Ascending aorta (tissue), 2 donors: ENCODE results near the gene SPACA6. TPM values are rescaled to one million over a fixed set of nuclear protein-coding genes. Genes with fewer than 3 reads are reported as not detected.

Experiments used
- DNase-seq, 2 donors: peaks; one replicate each; pipeline ENCODE4 v3.0.0-alpha.2; 2019; ENCODE audit warnings: low spot score in 2 of 2
- H3K27ac ChIP-seq, 2 donors: fragments of 200-600 bp; sonication (generic); one replicate each; pipeline ENCODE4 v1.5.1; 2016 to 2017; ENCODE audit warnings: mild to moderate bottlenecking in 1 of 2
- H3K27me3 ChIP-seq: fragments of 200-600 bp; sonication (generic); one replicate; pipeline ENCODE4 v1.5.1; 2017
- H3K36me3 ChIP-seq, 2 donors: fragments of 200-600 bp; sonication (generic); one replicate each; pipeline ENCODE4 v1.5.1; 2016
- H3K4me1 ChIP-seq, 2 donors: fragments of 200-600 bp; sonication (generic); one replicate each; pipeline ENCODE4 v1.5.1; 2016 to 2017; ENCODE audit warnings: mild to moderate bottlenecking in 1 of 2
- H3K4me3 ChIP-seq, 2 donors: fragments of 200-600 bp; sonication (generic); one replicate each; pipeline ENCODE4 v1.5.1; 2016 to 2017; ENCODE audit warnings: mild to moderate bottlenecking in 1 of 2
- H3K9me3 ChIP-seq, 2 donors: fragments of 200-600 bp; sonication (generic); one replicate each; pipeline ENCODE4 v1.5.1; 2016
- intact Hi-C: fragments of 100-400 bp; cut with DNase I; formaldehyde crosslinking; loops from one replicate; pipeline ENCODE4 v1.15.1; 2023
- total RNA-seq: library from RNA; depleted of rRNA; stranded (reverse); fragments of >200 nt; gene quantifications from one replicate; pipeline ENCODE4 v1.1.0, GENCODE V29; 2016
- TF ChIP-seq, protein P1 (sequence below), 3 experiments: fragments of 200-600 bp in 2 of 3; fragments of 450-650 bp in 1 of 3; sonication (generic) in 2 of 3; IDR thresholded peaks; one replicate each; pipeline ENCODE4 v1.5.1; 2016 to 2019; ENCODE audit warnings: antibody characterized with exemption in 3 of 3, mild to moderate bottlenecking in 1 of 3, moderate library complexity in 1 of 3

Gene SPACA6
- total RNA-seq, 1 donor from 2014 or later: 16.0 TPM

- Histone ChIP-seq H3K9me3 (no peaks in the 10 kb centered on the region), H3K27ac (peak overlapping the region; percentile 80 to 93), H3K4me1 (peaks cover 9 to 17% of the 10 kb centered on the region in 2 donors), H3K27me3 (no peaks in the 10 kb centered on the region), H3K4me3 (peak overlapping the region; percentile 60 to 76), H3K36me3 (peaks cover 0 to 42% of the 10 kb centered on the region in 2 donors)
- TF ChIP-seq, protein P1, sequence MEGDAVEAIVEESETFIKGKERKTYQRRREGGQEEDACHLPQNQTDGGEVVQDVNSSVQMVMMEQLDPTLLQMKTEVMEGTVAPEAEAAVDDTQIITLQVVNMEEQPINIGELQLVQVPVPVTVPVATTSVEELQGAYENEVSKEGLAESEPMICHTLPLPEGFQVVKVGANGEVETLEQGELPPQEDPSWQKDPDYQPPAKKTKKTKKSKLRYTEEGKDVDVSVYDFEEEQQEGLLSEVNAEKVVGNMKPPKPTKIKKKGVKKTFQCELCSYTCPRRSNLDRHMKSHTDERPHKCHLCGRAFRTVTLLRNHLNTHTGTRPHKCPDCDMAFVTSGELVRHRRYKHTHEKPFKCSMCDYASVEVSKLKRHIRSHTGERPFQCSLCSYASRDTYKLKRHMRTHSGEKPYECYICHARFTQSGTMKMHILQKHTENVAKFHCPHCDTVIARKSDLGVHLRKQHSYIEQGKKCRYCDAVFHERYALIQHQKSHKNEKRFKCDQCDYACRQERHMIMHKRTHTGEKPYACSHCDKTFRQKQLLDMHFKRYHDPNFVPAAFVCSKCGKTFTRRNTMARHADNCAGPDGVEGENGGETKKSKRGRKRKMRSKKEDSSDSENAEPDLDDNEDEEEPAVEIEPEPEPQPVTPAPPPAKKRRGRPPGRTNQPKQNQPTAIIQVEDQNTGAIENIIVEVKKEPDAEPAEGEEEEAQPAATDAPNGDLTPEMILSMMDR (IDR thresholded peaks at IDR 0.05): peak; percentile 32 to 54 (median 44)
- peak; percentile 90 to 99 for DNase-seq
- intact Hi-C loops: loop anchor here (1.0 to 10.0 kb wide), 6 partner anchors 15 to 599 kb away; partner anchors contain the start of genes CLDND2, CTU1, ETFB and ZNF175
Measured at GRCh38 chr19:51703575-51704515, 10.7 kb downstream of the SPACA6 start.

DNA sequence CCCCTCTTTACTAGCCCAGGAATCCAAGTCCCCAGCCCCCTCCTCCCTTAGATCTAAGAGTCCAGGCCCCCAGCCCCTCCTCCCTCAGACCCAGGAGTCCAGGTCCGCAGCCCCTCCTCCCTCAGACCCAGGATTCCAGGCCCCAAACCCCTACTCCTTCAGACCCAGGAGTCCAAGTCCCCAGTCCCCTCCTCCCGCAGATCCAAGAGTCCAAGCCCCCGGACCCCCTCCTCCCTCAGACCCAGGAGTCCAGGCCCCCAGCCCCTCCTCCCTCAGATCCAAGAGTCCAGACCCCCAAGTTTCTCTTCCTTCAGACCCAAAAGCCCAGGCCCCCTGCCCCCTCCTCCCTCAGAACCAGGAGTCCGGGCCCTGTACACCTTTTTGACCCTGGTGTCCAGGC, 11.5 kb downstream of the SPACA6 start:
- no peaks in the 10 kb centered on the region for H3K27me3 ChIP-seq
- H3K4me3 ChIP-seq: peak overlapping the region; percentile 60 to 76
- DNase-seq: peak in 1 of 2 donors; percentile 55
- H3K9me3 ChIP-seq: no peaks in the 10 kb centered on the region
- TF ChIP-seq, protein P1 (IDR thresholded peaks at IDR 0.05): no peak
- peaks cover 0 to 37% of the 10 kb centered on the region in 2 donors for H3K36me3 ChIP-seq
- H3K27ac ChIP-seq: peak overlapping the region; percentile 80 to 93
- peaks cover 9 to 17% of the 10 kb centered on the region in 2 donors for H3K4me1 ChIP-seq
- intact Hi-C loops: loop anchor here (1.0 to 10.0 kb wide), 6 partner anchors 15 to 600 kb away; partner anchors contain the start of genes CLDND2, CTU1, ETFB and ZNF175

- Histone ChIP-seq H3K4me3 (no peak overlapping the region), H3K27ac (peak overlapping the region in 1 of 2 donors; percentile 18), H3K9me3 (no peaks in the 10 kb centered on the region), H3K36me3 (peaks cover 0 to 29% of the 10 kb centered on the region in 2 donors), H3K27me3 (no peaks in the 10 kb centered on the region), H3K4me1 (peaks cover 9 to 17% of the 10 kb centered on the region in 2 donors)
- TF ChIP-seq, protein P1 (IDR thresholded peaks at IDR 0.05): no peak
- DNase-seq: peak in 1 of 2 donors; percentile 56
- intact Hi-C loops: loop anchor here (10.0 kb wide), 2 partner anchors 299 to 601 kb away; partner anchors contain the start of genes CTU1 and ZNF615
Measured at GRCh38 chr19:51706296-51706695, 13.2 kb downstream of the SPACA6 start.

DNA sequence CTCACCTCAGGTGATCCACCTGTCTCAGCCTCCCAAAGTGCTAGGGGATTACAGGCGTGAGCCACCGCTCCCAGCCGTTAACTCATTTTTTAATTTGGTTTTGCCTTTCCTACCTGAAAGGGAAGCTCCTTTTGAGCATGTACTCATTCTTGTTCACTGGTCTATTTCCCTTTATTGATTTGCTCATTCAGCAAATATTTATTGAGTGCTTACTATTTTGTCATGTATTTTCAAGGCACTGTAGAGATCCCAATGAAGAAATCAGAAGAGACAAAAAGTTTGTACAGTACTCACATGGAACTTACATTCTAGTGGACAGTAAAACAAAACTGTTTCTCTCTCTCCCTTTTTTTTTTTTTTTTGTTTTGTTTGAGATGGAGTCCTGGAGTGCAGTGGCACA, 13.8 kb downstream of the SPACA6 start:
- no peak for DNase-seq
- peaks cover 0 to 23% of the 10 kb centered on the region in 2 donors for H3K36me3 ChIP-seq
- H3K4me1 ChIP-seq: peaks cover 9 to 17% of the 10 kb centered on the region in 2 donors
- H3K9me3 ChIP-seq: no peaks in the 10 kb centered on the region
- TF ChIP-seq, protein P1 (IDR thresholded peaks at IDR 0.05): no peak
- H3K27ac ChIP-seq: no peak overlapping the region
- intact Hi-C loops: loop anchor here (10.0 kb wide), 2 partner anchors 298 to 602 kb away; partner anchors contain the start of genes CTU1 and ZNF615
- no peaks in the 10 kb centered on the region for H3K27me3 ChIP-seq
- no peak overlapping the region for H3K4me3 ChIP-seq

GRCh38 chr19:51708811-51709210, 15.7 kb downstream of the SPACA6 start:
- intact Hi-C loops: loop anchor here (10.0 kb wide), 2 partner anchors 296 to 604 kb away; partner anchors contain the start of genes CTU1 and ZNF615
- no peak overlapping the region for H3K4me3 ChIP-seq
- peaks cover 0 to 23% of the 10 kb centered on the region in 2 donors for H3K36me3 ChIP-seq
- H3K27ac ChIP-seq: no peak overlapping the region
- TF ChIP-seq, protein P1 (IDR thresholded peaks at IDR 0.05): no peak
- DNase-seq: peak in 1 of 2 donors; percentile 52
- H3K27me3 ChIP-seq: no peaks in the 10 kb centered on the region
- H3K9me3 ChIP-seq: no peaks in the 10 kb centered on the region
- H3K4me1 ChIP-seq: peaks cover 7 to 9% of the 10 kb centered on the region in 2 donors
